Stomach (tissue), 9 donors: ENCODE results near the gene DIP2A. TPM values are rescaled to one million over a fixed set of nuclear protein-coding genes. Genes with fewer than 3 reads are reported as not detected.
A peak's percentile ranks its signal among the peaks of the same experiment; 100 is the strongest.

ENCODE experiments used
- DNase-seq, 2 donors: peaks; one replicate each; pipeline versions ENCODE4 v3.0.0 to v3.0.0-alpha.2; 2013 to 2019
- H3K27ac ChIP-seq, 5 donors: fragments of 200-600 bp in 4 of 5; sonication (generic) in 4 of 5; one replicate each; pipeline ENCODE4 v1.5.1; 2013 to 2019; ENCODE audit warnings: mild to moderate bottlenecking in 1 of 5, moderate library complexity in 1 of 5
- H3K27me3 ChIP-seq, 3 donors: fragments of 200-600 bp; sonication (generic); one replicate each; pipeline ENCODE4 v1.5.1; 2017 to 2019; ENCODE audit warnings: mixed run types in 1 of 3
- H3K36me3 ChIP-seq, 4 donors: fragments of 200-600 bp; sonication (generic); 1 replicate in 3 of 4; 2 replicates in 1 of 4; pipeline ENCODE4 v1.5.1; 2016 to 2019
- H3K4me1 ChIP-seq, 4 donors: fragments of 200-600 bp; sonication (generic); one replicate each; pipeline ENCODE4 v1.5.1; 2016 to 2019
- H3K4me3 ChIP-seq, 4 donors: fragments of 200-600 bp; sonication (generic) in 3 of 4; one replicate each; pipeline ENCODE4 v1.5.1; 2016 to 2019; ENCODE audit warnings: mild to moderate bottlenecking in 1 of 4
- H3K9me3 ChIP-seq, 4 donors: fragments of 200-600 bp; sonication (generic); one replicate each; pipeline ENCODE4 v1.5.1; 2016 to 2019
- EP300 ChIP-seq: sonication (generic); formaldehyde crosslinking; IDR thresholded peaks from one replicate; pipeline ENCODE4 v1.6.1; 2017; ENCODE audit warnings: antibody characterized with exemption
- POLR2A ChIP-seq, 4 donors: fragments of 450-650 bp; IDR thresholded peaks; one replicate each; pipeline ENCODE4 v1.6.1; 2016; ENCODE audit warnings: antibody characterized with exemption in 4 of 4, control low read depth in 2 of 4, mild to moderate bottlenecking in 1 of 4, moderate library complexity in 1 of 4
- POLR2AphosphoS5 ChIP-seq, 3 donors: sonication (generic); formaldehyde crosslinking; IDR thresholded peaks; one replicate each; pipeline ENCODE4 v1.6.1; 2016; ENCODE audit warnings: antibody characterized with exemption in 3 of 3
- WGBS, 5 donors: extraction: QIAGEN DNeasy Blood & Tissue Kit in 3 of 5; methylation state at CpG; one replicate each; pipeline versions ENCODE4 v1.1.5 to v1.1.7; 2013 to 2018; 5-methylcytosine and 5-hydroxymethylcytosine counted together
- intact Hi-C: fragments of 100-400 bp; cut with DNase I; formaldehyde crosslinking; loops from one replicate; pipeline ENCODE4 v1.15.1; 2023; ENCODE audit warnings: low total_unique reads
- polyA plus RNA-seq, 3 donors: library from polyadenylated mRNA; stranded (reverse); fragments of 200-250 nt; gene quantifications; one replicate each; pipeline ENCODE4 v1.2.3, GENCODE V29; 2013
- total RNA-seq, 5 donors: library from RNA; depleted of rRNA; stranded (reverse); fragments of >200 nt; gene quantifications; one replicate each; pipeline versions ENCODE4 v1.1.0 to v1.2.3, GENCODE V29; 2014 to 2016
- TF ChIP-seq, protein P1 (sequence below), 7 experiments: fragments of 450-650 bp in 4 of 7; fragments of 200-600 bp in 3 of 7; sonication (generic) in 3 of 7; IDR thresholded peaks; one replicate each; pipeline ENCODE4 v1.5.1; 2016 to 2019; ENCODE audit warnings: antibody characterized with exemption in 7 of 7, control low read depth in 2 of 7, mild to moderate bottlenecking in 1 of 7
- donor health status: healthy with polysubstance abuse.
- donor health status: Bipolar disorder and iron deficiency.
- donor health status: healthy.

DIP2A gene
- total and polyA plus RNA-seq, 8 donors: 7.3 to 122 (median 51.0) TPM

GRCh38 chr21:46605767-46606426 is 147.2 kb downstream of the DIP2A start:
- TF ChIP-seq, protein P1, sequence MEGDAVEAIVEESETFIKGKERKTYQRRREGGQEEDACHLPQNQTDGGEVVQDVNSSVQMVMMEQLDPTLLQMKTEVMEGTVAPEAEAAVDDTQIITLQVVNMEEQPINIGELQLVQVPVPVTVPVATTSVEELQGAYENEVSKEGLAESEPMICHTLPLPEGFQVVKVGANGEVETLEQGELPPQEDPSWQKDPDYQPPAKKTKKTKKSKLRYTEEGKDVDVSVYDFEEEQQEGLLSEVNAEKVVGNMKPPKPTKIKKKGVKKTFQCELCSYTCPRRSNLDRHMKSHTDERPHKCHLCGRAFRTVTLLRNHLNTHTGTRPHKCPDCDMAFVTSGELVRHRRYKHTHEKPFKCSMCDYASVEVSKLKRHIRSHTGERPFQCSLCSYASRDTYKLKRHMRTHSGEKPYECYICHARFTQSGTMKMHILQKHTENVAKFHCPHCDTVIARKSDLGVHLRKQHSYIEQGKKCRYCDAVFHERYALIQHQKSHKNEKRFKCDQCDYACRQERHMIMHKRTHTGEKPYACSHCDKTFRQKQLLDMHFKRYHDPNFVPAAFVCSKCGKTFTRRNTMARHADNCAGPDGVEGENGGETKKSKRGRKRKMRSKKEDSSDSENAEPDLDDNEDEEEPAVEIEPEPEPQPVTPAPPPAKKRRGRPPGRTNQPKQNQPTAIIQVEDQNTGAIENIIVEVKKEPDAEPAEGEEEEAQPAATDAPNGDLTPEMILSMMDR (IDR thresholded peaks at IDR 0.05): no peak
- TF ChIP-seq POLR2AphosphoS5 (IDR thresholded peaks at IDR 0.05) (no peak), EP300 (no peak), POLR2A (IDR thresholded peaks at IDR 0.05) (no peak)
- 72 to 80% (median 75%) methylated on average over 14 of the region's 14 CpGs for WGBS, 5 donors
- H3K9me3 ChIP-seq: peaks cover 0 to 10% (median 5%) of the 10 kb centered on the region in 4 donors
- DNase-seq: peak; percentile 45 to 58
- peaks cover 0 to 23% (median 4%) of the 10 kb centered on the region in 3 donors for H3K27me3 ChIP-seq
- H3K4me1 ChIP-seq: peaks cover 0 to 40% (median 0%) of the 10 kb centered on the region in 4 donors
- no peak overlapping the region for H3K4me3 ChIP-seq
- H3K27ac ChIP-seq: peak overlapping the region in 4 of 5 donors; percentile 21 to 36 (median 27)
- H3K36me3 ChIP-seq: no peaks in the 10 kb centered on the region
- intact Hi-C loops: no loop called here

- WGBS, 5 donors: 61 to 80% (median 72%) methylated on average over 3 to 7 of the region's 7 CpGs
- no peak for TF ChIP-seq EP300
- TF ChIP-seq, protein P1 (IDR thresholded peaks at IDR 0.05): no peak
- TF ChIP-seq POLR2A (IDR thresholded peaks at IDR 0.05): no peak
- no peak for TF ChIP-seq POLR2AphosphoS5 (IDR thresholded peaks at IDR 0.05)
- H3K27ac ChIP-seq: peak overlapping the region in 3 of 5 donors; percentile 21 to 36 (median 27)
Observed at GRCh38 chr21:46606427-46606813, 147.7 kb downstream of the DIP2A start.

GRCh38 chr21:46607636-46608035 is 148.9 kb downstream of the DIP2A start:
- TF ChIP-seq EP300 (no peak), POLR2A (IDR thresholded peaks at IDR 0.05) (no peak)
- TF ChIP-seq, protein P1 (IDR thresholded peaks at IDR 0.05): no peak
- Histone ChIP-seq H3K9me3 (peaks cover 0 to 13% (median 8%) of the 10 kb centered on the region in 4 donors), H3K4me1 (peaks cover 0 to 25% (median 0%) of the 10 kb centered on the region in 4 donors), H3K4me3 (no peak overlapping the region), H3K27ac (no peak overlapping the region), H3K27me3 (peaks cover 0 to 23% (median 4%) of the 10 kb centered on the region in 3 donors), H3K36me3 (no peaks in the 10 kb centered on the region)
- no peak for DNase-seq
- 85 to 93% (median 86%) methylated on average over 2 of the region's 2 CpGs for WGBS, 5 donors
- intact Hi-C loops: no loop called here

More at GRCh38 chr21:46606427-46606813, 147.7 kb downstream of the DIP2A start:
- intact Hi-C loops: no loop called here
- no peak for DNase-seq
- no peaks in the 10 kb centered on the region for H3K36me3 ChIP-seq
- H3K9me3 ChIP-seq: peaks cover 0 to 13% (median 8%) of the 10 kb centered on the region in 4 donors
- H3K27me3 ChIP-seq: peaks cover 0 to 23% (median 4%) of the 10 kb centered on the region in 3 donors
- H3K4me1 ChIP-seq: peaks cover 0 to 35% (median 0%) of the 10 kb centered on the region in 4 donors
- no peak overlapping the region for H3K4me3 ChIP-seq

- H3K27ac ChIP-seq: no peak overlapping the region
- peaks cover 0 to 23% (median 0%) of the 10 kb centered on the region in 4 donors for H3K4me1 ChIP-seq
- no peak overlapping the region for H3K4me3 ChIP-seq
- peaks cover 0 to 23% (median 4%) of the 10 kb centered on the region in 3 donors for H3K27me3 ChIP-seq
- 77 to 83% (median 79%) methylated on average over 3 of the region's 3 CpGs for WGBS, 5 donors
- DNase-seq: no peak
- intact Hi-C loops: no loop called here
- TF ChIP-seq, protein P1 (IDR thresholded peaks at IDR 0.05): no peak
- no peak for TF ChIP-seq POLR2A (IDR thresholded peaks at IDR 0.05)
- peaks cover 0 to 13% (median 8%) of the 10 kb centered on the region in 4 donors for H3K9me3 ChIP-seq
- H3K36me3 ChIP-seq: no peaks in the 10 kb centered on the region
Observed at GRCh38 chr21:46608672-46609111, 150.0 kb downstream of the DIP2A start.
